ENCODE data around the gene XRCC3. TPM values are rescaled to one million over a fixed set of nuclear protein-coding genes. Genes with fewer than 3 reads are reported as not detected.
A peak's percentile ranks its signal among the peaks of the same experiment; 100 is the strongest.
"Not testable (repeated sequence)": the region's sequence is repeated elsewhere in the genome, so short reads cannot be mapped to it uniquely, and the experiment has no call there.

The XRCC3 gene
- total RNA-seq, 1 donor from 2014 or later = 7.0 TPM

DNA sequence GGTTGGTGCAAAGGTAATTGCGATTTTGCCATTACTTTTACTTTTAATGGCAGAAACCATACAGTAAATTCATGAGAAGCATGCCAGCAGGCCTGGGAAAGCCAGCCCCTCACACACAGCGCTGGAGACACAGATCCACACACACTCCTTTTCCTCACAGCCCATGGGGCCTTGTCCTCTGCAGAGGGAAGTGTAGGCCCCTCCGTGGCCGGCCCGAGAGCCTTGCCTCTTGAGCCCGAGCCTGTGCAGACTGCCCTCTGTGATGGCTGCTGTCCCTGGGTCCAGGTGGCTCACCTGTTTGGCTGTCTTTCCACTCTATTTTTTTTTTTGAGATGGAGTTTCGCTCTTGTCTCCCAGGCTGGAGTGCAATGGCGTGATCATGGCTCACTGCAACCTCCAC, 39.3 kb downstream of the XRCC3 start:
- DNase-seq (ENCODE audit: low read depth) = no peak

DNA sequence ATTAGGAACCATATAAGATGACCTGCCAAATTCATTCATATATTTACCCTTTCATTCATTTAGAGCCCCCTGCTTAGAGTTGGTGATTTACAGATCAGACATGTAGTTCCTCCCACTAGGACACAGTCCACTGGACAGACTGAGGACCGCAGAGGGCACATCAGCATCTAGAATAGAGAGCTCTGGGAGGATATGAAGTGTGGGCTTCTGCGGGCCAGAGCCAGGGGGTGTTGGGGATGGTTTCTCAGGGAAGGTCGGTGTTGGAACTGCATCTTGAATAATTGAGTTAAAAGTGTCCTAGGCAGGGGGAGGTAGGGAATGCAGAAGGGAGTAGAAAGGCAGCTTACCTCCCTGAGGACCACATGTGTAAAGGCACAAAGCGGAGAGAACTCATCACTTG, 43.3 kb downstream of the XRCC3 start:
- no peak for DNase-seq (ENCODE audit: low read depth)

DNA sequence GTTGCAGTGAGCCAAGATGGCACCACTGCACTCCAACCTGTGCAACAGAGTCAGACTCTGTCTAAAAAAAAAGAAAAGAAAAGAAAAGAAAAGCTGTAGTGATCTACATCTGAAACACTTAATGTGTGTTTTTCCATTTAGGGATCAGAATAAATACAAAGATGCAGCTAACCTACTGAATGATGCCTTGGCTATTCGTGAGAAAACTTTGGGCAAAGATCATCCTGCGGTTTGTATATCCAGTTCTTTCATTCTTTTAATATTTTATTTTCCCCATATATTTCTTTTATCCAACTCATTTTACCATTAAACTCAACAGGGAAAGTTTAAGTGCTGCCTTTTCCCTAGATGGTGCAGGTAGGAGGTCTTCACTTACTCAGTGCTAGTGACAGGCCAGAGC, 45.9 kb downstream of the XRCC3 start:
- DNase-seq (ENCODE audit: low read depth) = no peak

DNA sequence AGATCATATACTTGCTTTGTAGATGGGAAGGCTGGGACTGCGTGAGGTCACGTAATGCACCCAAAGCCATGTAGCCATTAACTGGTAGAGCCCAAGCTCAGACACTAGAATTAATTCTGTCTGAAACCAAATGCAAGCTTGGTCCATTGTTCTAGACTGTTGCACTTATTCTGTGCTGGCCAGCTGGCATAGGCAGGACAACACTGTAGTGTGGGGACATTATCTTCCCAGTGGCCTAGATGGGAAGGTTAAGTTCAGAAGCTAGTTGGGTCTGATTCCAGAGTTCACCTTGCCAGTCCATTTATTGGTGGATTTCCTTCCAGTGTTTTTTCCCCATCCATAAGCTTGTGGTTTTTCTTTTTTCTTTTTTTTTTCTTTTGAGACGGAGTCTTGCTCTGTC, 47.1 kb downstream of the XRCC3 start:
- no peak for DNase-seq (ENCODE audit: low read depth)

DNA sequence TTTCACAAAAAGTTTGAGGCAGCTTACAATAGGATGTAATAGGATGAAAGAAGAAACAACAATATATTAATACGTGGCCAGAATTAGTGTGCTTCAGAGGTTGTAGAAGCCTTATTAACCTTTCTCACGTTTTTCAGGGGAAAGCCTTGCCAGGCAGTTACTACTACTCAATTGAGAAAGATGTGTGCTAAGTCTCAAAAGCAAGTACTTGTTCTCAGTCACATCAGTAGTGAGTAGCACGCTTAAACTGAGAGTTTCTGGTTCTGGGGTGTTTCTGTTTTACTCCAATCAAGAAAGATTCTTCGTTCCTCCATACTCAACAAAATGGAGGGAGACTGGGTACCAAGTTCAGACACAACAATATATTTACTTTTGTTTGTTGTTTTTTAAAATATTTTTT, 47.6 kb downstream of the XRCC3 start:
- DNase-seq (ENCODE audit: low read depth) = no peak

DNA sequence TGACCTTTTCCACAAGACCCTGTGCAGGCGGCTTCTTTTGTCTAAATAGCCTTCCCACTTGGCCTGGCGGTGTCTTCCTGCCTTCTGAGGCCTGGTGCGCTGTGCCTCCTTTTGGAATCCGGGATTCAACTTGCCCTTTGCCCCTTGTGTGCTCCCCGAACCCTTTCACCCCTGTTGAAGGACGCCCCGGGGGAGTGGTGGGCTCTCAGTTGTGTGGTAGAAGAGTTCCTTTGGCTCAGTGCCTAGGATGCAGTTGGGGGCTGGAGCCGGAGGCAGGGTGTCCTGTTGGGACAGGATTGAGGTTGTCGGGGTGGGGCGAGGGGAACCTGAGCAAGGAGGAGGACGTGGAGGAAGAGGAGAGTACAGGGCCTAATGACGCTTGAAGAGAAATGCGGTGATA, 51.7 kb downstream of the XRCC3 start:
- no peak for DNase-seq (ENCODE audit: low read depth)

DNA sequence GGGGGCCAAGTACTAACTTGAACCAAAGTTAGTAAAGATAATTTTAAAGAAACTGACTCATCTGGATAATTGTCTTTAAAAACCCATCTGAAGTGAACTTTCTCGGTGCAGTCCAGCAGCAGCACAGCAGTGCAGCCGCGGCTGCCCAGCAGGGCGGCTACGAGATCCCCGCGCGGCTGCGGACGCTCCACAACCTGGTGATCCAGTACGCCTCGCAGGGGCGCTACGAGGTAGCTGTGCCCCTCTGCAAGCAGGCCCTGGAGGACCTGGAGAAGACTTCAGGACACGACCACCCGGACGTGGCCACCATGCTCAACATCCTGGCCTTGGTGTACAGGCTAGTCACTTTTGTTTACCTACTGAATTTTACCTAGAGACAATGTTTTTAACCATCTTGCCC, 52.7 kb downstream of the XRCC3 start:
- no peak for DNase-seq (ENCODE audit: low read depth)

DNA sequence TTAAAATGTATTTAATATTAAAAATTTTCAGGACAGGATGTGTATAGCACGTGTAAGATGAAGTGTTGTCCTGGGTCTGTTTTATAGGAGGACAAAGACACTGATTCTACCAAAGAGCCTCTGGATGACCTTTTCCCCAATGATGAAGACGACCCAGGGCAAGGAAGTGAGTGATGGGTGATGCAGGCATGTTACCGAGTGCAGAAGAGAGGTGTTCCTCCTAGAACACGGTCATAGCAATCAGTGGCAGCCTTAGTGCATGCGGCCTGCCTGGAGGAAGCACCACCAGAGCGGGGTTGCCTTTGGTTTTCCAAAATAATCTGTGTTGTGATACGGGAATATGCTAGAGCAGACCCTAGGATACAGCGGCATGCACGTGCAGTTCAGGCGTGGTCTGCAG, 53.2 kb downstream of the XRCC3 start:
- DNase-seq (ENCODE audit: low read depth) = no peak

DNA sequence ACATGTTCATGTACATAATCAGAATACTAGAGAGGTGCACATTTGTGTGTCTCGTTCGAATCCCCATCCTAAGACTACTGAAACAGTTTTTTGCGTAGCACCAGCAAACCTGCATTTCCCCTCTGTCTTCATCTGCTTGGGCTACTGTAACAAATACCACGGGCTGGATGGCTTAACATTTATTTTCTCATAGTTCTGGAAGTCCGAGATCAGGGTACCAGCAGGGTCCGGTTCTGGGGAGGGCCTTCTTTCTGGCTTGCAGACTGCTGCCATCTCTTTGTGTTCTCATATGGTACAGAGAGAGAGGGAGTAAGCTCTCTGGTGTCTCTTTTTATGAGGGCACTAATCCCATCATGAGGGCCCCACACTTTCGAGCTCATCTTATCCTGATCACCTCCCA, 55.6 kb downstream of the XRCC3 start:
- no peak for DNase-seq (ENCODE audit: low read depth)

DNA sequence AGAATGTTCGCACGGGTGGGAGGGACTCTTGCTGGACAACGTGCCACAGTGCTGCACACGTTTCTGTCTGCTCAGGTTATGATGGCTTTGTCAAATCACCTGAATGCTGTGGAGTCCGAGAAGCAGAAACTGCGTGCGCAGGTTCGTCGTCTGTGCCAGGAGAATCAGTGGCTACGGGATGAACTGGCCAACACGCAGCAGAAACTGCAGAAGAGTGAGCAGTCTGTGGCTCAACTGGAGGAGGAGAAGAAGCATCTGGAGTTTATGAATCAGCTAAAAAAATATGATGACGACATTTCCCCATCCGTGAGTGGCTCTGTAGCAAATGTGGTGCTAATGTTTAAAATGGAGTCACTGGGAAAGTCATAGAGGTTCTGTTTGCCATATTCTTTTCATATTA, 57.8 kb downstream of the XRCC3 start:
- peak; percentile 63 for DNase-seq (ENCODE audit: low read depth)

DNA sequence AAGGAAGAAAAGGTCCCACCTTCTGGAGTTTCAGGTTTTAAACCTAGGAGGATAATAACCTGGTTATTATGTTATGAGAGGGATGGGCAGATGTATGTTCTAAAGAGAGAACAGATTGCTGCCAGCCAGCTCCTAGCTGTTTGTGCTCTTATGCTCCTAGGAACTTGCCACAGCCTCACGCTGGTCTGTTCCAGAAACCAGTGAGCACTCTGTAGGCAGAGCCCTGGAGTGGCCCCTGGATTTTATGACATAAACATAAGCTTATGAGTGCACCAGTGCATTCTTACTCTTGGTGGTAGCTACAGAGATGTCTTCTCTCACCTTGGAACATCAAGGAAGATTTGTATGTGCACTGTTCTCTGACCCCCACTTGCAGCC, 58.5 kb downstream of the XRCC3 start:
- DNase-seq (ENCODE audit: low read depth) = no peak

DNA sequence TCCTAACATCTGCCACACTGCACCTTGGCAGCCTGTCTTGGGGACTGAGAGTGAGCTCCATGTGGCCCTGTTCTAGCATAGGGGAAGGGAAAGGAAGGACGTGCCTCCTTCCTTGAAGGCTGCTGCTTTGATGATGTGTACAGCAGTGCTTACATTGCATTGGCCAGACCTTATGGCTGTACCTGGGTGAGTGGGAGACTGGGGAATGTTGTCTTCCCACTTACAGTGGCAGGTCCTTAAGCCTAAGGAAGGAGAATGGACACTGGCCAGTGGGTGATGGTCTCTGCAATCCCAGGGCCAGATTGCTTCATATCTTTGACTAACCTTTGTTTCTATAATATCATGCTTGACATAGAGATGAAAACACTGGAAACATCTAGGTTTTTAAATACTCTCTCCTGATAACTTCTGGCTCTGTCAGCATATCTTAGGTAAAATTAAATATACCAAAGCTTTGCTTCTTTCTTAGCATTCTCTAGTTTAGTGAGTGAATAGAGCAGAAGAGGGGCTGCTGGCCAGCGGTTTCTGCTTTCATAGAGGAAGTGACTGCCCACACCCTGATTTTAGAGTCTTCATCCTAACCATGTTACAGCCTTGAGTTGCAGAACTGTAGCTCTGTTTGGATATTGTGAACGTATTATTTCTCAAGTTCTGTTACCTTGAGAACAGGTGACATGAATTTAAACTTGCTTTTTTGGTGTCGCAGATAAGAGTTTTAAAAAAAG, 59.1 kb downstream of the XRCC3 start:
- no peak for DNase-seq (ENCODE audit: low read depth)

DNA sequence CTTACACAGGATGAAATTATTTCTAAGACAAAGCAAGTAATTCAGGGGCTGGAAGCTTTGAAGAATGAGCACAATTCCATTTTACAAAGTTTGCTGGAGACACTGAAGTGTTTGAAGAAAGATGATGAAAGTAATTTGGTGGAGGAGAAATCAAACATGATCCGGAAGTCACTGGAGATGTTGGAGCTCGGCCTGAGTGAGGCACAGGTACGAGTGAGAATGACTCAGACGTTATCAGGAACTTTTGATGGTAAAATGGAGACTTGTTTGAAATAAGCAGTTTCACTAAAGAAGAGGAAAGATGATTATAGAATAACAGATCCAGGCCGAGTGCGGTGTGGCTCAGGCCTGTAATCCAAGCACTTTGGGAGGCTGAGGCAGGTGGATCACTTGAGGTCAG, 60.6 kb downstream of the XRCC3 start:
- DNase-seq (ENCODE audit: low read depth) = no peak

DNA sequence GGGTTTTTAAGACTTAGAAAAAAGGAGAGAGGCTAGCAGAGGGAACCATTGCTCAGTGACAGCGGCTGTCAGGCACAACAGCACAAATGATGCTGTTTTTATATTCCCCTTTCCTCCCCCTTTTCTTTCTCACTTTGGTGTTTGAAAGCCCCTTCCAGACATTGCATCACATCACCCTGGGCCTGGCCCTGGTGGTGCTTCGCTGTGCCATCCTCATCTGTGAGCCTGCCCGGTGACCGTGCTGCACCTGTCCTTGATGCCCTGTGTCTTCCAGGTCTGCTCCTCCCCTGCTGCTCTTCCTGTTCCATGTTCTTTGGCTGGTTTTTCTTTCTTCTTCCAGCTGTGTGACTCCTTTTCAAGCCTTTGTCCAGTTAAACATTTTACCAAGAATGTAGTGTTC, 61.4 kb downstream of the XRCC3 start:
- no peak for DNase-seq (ENCODE audit: low read depth)

DNA sequence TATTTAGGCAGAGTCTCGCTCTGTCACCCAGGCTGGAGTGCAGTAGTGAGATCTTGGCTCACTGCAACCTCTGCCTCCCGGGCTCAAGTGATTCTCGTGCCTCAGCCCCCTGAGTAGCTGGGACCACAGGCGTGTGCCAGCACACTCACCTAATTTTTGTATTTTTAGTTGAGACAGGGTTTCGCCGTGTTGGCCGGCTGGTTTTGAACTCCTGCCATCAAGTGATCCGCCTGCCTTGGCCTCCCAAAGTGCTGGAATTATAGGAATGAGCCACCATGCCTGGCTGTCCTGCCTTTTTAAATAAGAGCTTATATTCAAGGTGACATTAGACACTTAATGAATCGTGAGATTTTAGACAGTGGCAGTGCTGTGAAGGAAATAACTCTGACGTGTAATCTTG, 61.9 kb downstream of the XRCC3 start:
- not testable (repeated sequence) for DNase-seq (ENCODE audit: low read depth)

DNA sequence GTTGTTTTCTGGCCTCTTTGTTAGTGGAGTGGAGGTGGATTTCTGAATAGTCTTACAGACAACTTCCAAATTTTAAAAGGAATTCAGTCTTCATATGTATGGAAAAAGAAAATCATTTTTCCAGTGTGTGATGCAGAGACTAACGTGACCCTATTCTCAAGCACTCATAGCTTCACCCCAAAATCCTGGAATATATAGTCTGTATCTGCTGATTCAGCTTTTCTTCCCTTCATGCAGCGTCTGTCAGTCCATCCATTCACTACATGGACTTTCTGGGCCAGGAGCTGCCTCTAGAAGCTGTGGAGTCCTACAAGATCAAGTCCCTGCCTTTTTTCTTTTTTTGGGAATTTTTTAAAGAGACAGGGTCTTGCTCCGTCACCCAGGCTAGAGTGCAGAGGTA, 62.4 kb downstream of the XRCC3 start:
- no peak for DNase-seq (ENCODE audit: low read depth)

DNA sequence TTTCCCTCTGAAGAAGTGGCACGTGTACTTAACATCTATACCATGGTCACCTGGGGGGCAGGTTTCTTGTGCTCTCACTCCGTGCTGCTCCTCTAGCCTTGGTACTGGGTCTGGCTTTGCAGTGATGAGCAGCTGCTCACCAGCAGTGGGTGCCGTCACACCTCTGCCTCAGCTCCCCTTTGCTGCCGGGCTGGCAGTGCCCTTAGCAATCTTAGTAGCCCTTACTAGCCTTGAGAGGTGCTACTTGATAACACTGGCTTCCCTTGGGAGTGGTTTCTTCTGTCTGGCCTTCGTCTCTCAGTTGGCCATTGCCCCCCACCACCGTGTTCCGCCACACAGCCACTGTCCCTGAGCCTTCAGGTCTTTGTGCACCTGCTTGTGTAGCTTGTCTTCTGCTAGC, 63.7 kb downstream of the XRCC3 start:
- no peak for DNase-seq (ENCODE audit: low read depth)

DNA sequence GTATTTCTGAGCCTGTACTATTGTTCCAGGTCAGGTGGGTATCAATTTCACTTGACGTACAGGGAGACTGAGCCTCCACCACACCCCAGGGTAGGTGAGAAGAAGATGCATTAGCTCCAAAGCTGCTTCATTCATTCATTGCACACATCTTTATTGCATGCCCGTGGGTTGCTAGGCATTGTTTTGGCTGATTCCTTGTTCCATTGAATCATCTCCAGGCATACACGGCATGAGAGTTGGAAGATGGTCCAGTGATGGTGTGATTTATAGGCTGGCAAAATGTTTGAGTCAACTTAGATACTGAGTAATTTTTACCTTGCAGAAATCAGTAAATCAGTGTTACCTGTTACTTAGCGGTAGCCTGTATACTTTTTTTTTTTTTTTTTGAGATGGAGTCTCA, 65.0 kb downstream of the XRCC3 start:
- DNase-seq (ENCODE audit: low read depth) = no peak

DNA sequence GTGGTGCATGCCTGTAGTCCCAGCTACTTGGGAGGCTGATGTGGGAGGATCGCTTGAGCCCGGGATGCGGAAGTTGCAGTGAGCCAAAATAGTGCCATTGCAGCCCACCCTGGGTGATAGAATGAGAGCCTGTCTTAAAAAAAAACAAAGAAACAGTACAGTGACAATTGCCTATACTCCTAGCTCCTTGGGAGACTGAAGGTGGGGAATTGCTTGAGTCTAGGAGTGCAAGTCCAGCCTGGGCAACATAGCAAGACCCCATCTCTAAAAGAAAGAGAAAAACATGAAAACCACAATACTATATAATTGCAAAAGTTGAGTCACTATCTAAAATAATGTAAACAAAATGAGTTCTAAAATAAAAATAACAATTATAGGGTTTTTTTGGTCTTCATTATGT, 66.2 kb downstream of the XRCC3 start:
- no peak for DNase-seq (ENCODE audit: low read depth)

Other genes starting within 250 kb of the XRCC3 start
- gene CKB, start 192.6 kb downstream of the XRCC3 start, total RNA-seq = 1,659 and 1,729 TPM in 2 replicates
- gene TRMT61A, start 186.3 kb downstream of the XRCC3 start, total RNA-seq = 14.4 and 18.5 TPM in 2 replicates
- 31.1 and 31.2 TPM in 2 replicates for gene BAG5, start 152.8 kb downstream of the XRCC3 start, total RNA-seq
- 66.5 and 69.4 TPM in 2 replicates for gene COA8, start 152.5 kb downstream of the XRCC3 start, total RNA-seq
- 669 and 703 TPM in 2 replicates for gene KLC1, start 86.2 kb downstream of the XRCC3 start, total RNA-seq
- 48.2 and 50.1 TPM in 2 replicates for gene ZFYVE21, start 359 bp upstream of the XRCC3 start, total RNA-seq
- 1.2 and 2.1 TPM in 2 replicates for gene PPP1R13B, start 132.1 kb upstream of the XRCC3 start, total RNA-seq
- 0.56 and 5.5 TPM in 2 replicates for gene TDRD9, start 213.0 kb upstream of the XRCC3 start, total RNA-seq
- not detected in 2 replicates for gene RD3L, start 227.1 kb upstream of the XRCC3 start, total RNA-seq